ENCODE results near the gene SH2D3A. TPM values are rescaled to one million over a fixed set of nuclear protein-coding genes. Genes with fewer than 3 reads are reported as not detected.

Gene SH2D3A
- polyA plus RNA-seq, 1 donor (not counting 4 experiments of a cell fraction or from before 2014, with no cell fraction given), result 24.9 TPM

GRCh38 chr19:6719992-6720368 lies 47.3 kb downstream of the SH2D3A start:
- Histone ChIP-seq H3K4me3 (ENCODE audit: control insufficient read depth in 2 of 3, extremely low read depth in 1 of 3, insufficient read depth in 2 of 3, low read depth in 1 of 3, low read length in 3 of 3) (no peak overlapping the region), H3K27ac (ENCODE audit: control insufficient read depth, insufficient read depth, low read length) (no peak overlapping the region)

GRCh38 chr19:6719540-6719861 lies 47.7 kb downstream of the SH2D3A start:
- FAIRE-seq (no peak), DNase-seq (ENCODE audit: low read depth, low spot score) (no peak)
- Histone ChIP-seq H3K36me3 (ENCODE audit: control insufficient read depth in 2 of 2, extremely low read depth in 1 of 2, insufficient read depth in 2 of 2, low read length in 2 of 2) (no peaks in the 10 kb centered on the region), H3K4me3 (ENCODE audit: control insufficient read depth in 2 of 3, extremely low read depth in 1 of 3, insufficient read depth in 2 of 3, low read depth in 1 of 3, low read length in 3 of 3) (no peak overlapping the region), H3K27ac (ENCODE audit: control insufficient read depth, insufficient read depth, low read length) (no peak overlapping the region), H3K79me2 (ENCODE audit: control insufficient read depth, insufficient read depth, low read length) (no peaks in the 10 kb centered on the region), H2AFZ (ENCODE audit: control insufficient read depth, low read length) (no peak overlapping the region), H3K9me3 (ENCODE audit: control insufficient read depth, low read depth, low read length) (no peaks in the 10 kb centered on the region), H4K20me1 (ENCODE audit: control insufficient read depth, extremely low read depth, insufficient read depth, low read length) (no peaks in the 10 kb centered on the region), H3K9ac (ENCODE audit: control insufficient read depth, extremely low read depth, insufficient read depth, low read length) (no peak overlapping the region), H3K4me2 (ENCODE audit: control insufficient read depth, extremely low read depth, insufficient read depth, low read depth, low read length) (no peak overlapping the region), H3K27me3 (ENCODE audit: control insufficient read depth, extremely low read depth, insufficient read depth, low read length) (no peaks in the 10 kb centered on the region), H3K9me1 (ENCODE audit: control insufficient read depth, extremely low read depth, insufficient read depth, low read length) (no peaks in the 10 kb centered on the region), H3K4me1 (ENCODE audit: control insufficient read depth, extremely low read depth, insufficient read depth, low read length) (peaks cover 14% of the 10 kb centered on the region)
- TF ChIP-seq EZH2 (IDR thresholded peaks at IDR 0.05; ENCODE audit: low read length), result no peak
- no peak for TF ChIP-seq CTCF (optimal IDR thresholded peaks at IDR 0.05 in 1 of 3, IDR thresholded peaks at IDR 0.05 in 1 of 3, conservative IDR thresholded peaks at IDR 0.05 in 1 of 3; ENCODE audit: extremely low read depth in 1 of 3, insufficient read depth in 2 of 3, low read length in 3 of 3)
- dilution Hi-C loops (cut with MboI; ENCODE audit: extremely low pct_ligation_motif_present, low sequenced_read_pairs), result no loop called here

More at GRCh38 chr19:6719992-6720368, 47.3 kb downstream of the SH2D3A start:
- dilution Hi-C loops (cut with MboI; ENCODE audit: extremely low pct_ligation_motif_present, low sequenced_read_pairs), result no loop called here
- no peaks in the 10 kb centered on the region for H4K20me1 ChIP-seq (ENCODE audit: control insufficient read depth, extremely low read depth, insufficient read depth, low read length)
- peak overlapping the region; percentile 41 for H3K9ac ChIP-seq (ENCODE audit: control insufficient read depth, extremely low read depth, insufficient read depth, low read length)
- H3K9me1 ChIP-seq (ENCODE audit: control insufficient read depth, extremely low read depth, insufficient read depth, low read length), result no peaks in the 10 kb centered on the region
- H3K79me2 ChIP-seq (ENCODE audit: control insufficient read depth, insufficient read depth, low read length), result no peaks in the 10 kb centered on the region
- DNase-seq (ENCODE audit: low read depth, low spot score) (no peak), FAIRE-seq (no peak)
- TF ChIP-seq CTCF (optimal IDR thresholded peaks at IDR 0.05 in 1 of 3, IDR thresholded peaks at IDR 0.05 in 1 of 3, conservative IDR thresholded peaks at IDR 0.05 in 1 of 3; ENCODE audit: extremely low read depth in 1 of 3, insufficient read depth in 2 of 3, low read length in 3 of 3) (no peak), EZH2 (IDR thresholded peaks at IDR 0.05; ENCODE audit: low read length) (no peak)
- H3K36me3 ChIP-seq (ENCODE audit: control insufficient read depth in 2 of 2, extremely low read depth in 1 of 2, insufficient read depth in 2 of 2, low read length in 2 of 2), result no peaks in the 10 kb centered on the region
- peaks cover 14% of the 10 kb centered on the region for H3K4me1 ChIP-seq (ENCODE audit: control insufficient read depth, extremely low read depth, insufficient read depth, low read length)
- H3K9me3 ChIP-seq (ENCODE audit: control insufficient read depth, low read depth, low read length), result no peaks in the 10 kb centered on the region
- no peak overlapping the region for H2AFZ ChIP-seq (ENCODE audit: control insufficient read depth, low read length)
- no peak overlapping the region for H3K4me2 ChIP-seq (ENCODE audit: control insufficient read depth, extremely low read depth, insufficient read depth, low read depth, low read length)
- H3K27me3 ChIP-seq (ENCODE audit: control insufficient read depth, extremely low read depth, insufficient read depth, low read length), result no peaks in the 10 kb centered on the region
